ENCODE results near the gene RRP36. TPM values are rescaled to one million over a fixed set of nuclear protein-coding genes. Genes with fewer than 3 reads are reported as not detected.
"Not testable (repeated sequence)": the region's sequence is repeated elsewhere in the genome, so short reads cannot be mapped to it uniquely, and the experiment has no call there.

The RRP36 gene
- polyA plus RNA-seq, 1 donor from 2014 or later: 79.2 TPM

DNA sequence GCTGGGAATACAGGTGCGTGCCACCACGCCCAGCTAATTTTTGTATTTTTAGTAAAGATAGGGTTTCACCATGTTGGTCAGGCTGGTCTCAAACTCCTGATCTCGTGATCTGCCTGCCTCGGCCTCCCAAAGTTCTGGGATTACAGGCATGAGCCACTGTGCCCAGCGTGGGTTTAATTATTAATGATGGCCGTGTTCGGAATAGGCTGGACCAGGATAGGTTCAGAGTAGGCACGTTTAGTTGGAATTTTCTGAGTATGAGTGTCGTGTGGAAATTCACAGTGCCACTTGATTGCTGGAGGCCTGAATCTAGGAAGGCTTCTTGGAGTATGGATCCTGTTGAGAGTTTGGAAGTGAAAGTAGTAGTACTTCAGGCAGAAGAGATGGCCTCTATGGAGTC, 23.2 kb upstream of the RRP36 start:
- H3K9me3 ChIP-seq (ENCODE audit: low read length); H3K9ac ChIP-seq (ENCODE audit: low read length); H2AFZ ChIP-seq (ENCODE audit: low read depth, low read length): not testable (repeated sequence)

DNA sequence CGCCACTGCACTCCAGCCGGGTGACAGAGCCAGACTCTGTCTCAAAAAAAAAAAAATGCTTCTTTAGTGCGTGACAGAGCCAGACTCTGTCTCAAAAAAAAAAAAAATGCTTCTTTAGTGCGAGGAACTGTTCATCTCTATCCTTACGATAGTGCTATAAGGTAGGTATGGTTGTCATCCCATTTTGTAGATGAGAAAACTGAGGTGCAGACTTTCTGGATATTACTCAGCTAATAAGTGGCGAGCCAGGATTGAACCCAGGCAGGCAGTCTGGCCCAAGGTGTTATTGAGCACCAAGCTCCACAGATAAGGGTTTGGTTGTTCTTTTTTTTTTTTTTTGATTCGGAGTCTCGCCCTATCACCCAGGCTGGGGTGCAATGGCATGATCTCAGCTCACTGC, 19.6 kb upstream of the RRP36 start:
- Histone ChIP-seq H3F3A (ENCODE audit: insufficient read depth, low read length, poor library complexity, severe bottlenecking) (no peaks in the 10 kb centered on the region), H3K4me3 (ENCODE audit: low read length) (no peak overlapping the region), H3K27ac (ENCODE audit: low read length) (no peak overlapping the region), H3K9ac (ENCODE audit: low read length) (no peak overlapping the region), H3K9me3 (ENCODE audit: low read length) (no peaks in the 10 kb centered on the region), H4K20me1 (ENCODE audit: insufficient read depth) (no peaks in the 10 kb centered on the region), H3K79me2 (replicated peaks; ENCODE audit: insufficient read depth, low read length) (no peaks in the 10 kb centered on the region), H3K9me2 (ENCODE audit: insufficient read depth, low read length) (no peaks in the 10 kb centered on the region), H3K27me3 (ENCODE audit: insufficient read depth, low read depth, low read length) (no peaks in the 10 kb centered on the region), H3K4me2 (ENCODE audit: low read length) (no peak overlapping the region), H2AFZ (ENCODE audit: low read depth, low read length) (no peak overlapping the region), H3K36me3 (ENCODE audit: insufficient read depth, low read length) (no peaks in the 10 kb centered on the region)
- TF ChIP-seq MXI1 (conservative IDR thresholded peaks at IDR 0.05; ENCODE audit: poor library complexity, severe bottlenecking): no peak

More for the DNA sequence above, 23.2 kb upstream of the RRP36 start:
- H4K20me1 ChIP-seq (ENCODE audit: insufficient read depth); H3F3A ChIP-seq (ENCODE audit: insufficient read depth, low read length, poor library complexity, severe bottlenecking); H3K9me2 ChIP-seq (ENCODE audit: insufficient read depth, low read length); H3K27ac ChIP-seq (ENCODE audit: low read length); H3K27me3 ChIP-seq (ENCODE audit: insufficient read depth, low read depth, low read length); H3K36me3 ChIP-seq (ENCODE audit: insufficient read depth, low read length); H3K79me2 ChIP-seq (replicated peaks; ENCODE audit: insufficient read depth, low read length); H3K4me3 ChIP-seq (ENCODE audit: low read length); H3K4me2 ChIP-seq (ENCODE audit: low read length): not testable (repeated sequence)

DNA sequence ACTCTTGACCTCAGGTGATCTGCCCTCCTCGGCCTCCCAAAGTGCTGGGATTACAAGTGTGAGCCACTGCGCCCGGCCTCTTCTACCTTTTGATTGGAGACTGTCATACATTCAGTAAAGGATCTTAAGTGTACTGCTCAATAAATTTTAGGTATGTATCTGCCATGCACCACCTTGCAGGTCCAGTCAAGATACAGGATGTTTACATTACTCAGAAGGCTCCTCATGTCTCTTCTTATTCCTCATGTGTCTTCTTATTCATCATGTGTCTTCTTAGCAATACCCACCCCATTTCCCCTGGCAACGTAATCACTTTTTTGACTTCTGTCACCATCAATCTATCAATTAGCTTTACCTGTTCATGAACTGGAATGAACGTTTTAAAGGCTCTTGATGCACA, 15.6 kb upstream of the RRP36 start:
- Histone ChIP-seq H4K20me1 (ENCODE audit: insufficient read depth) (no peaks in the 10 kb centered on the region), H3K4me2 (ENCODE audit: low read length) (no peak overlapping the region), H3K27ac (ENCODE audit: low read length) (no peak overlapping the region), H3F3A (ENCODE audit: insufficient read depth, low read length, poor library complexity, severe bottlenecking) (no peaks in the 10 kb centered on the region), H3K4me3 (ENCODE audit: low read length) (no peak overlapping the region), H3K9ac (ENCODE audit: low read length) (no peak overlapping the region), H3K36me3 (ENCODE audit: insufficient read depth, low read length) (no peaks in the 10 kb centered on the region), H3K9me3 (ENCODE audit: low read length) (no peaks in the 10 kb centered on the region), H3K79me2 (replicated peaks; ENCODE audit: insufficient read depth, low read length) (no peaks in the 10 kb centered on the region), H3K27me3 (ENCODE audit: insufficient read depth, low read depth, low read length) (no peaks in the 10 kb centered on the region), H2AFZ (ENCODE audit: low read depth, low read length) (no peak overlapping the region), H3K9me2 (ENCODE audit: insufficient read depth, low read length) (no peaks in the 10 kb centered on the region)
- TF ChIP-seq EZH2 (IDR thresholded peaks at IDR 0.05; ENCODE audit: borderline replicate concordance, insufficient read depth, low read length, poor library complexity, severe bottlenecking) (no peak), RAD21 (conservative IDR thresholded peaks at IDR 0.05) (no peak)
- TF ChIP-seq, protein P1, sequence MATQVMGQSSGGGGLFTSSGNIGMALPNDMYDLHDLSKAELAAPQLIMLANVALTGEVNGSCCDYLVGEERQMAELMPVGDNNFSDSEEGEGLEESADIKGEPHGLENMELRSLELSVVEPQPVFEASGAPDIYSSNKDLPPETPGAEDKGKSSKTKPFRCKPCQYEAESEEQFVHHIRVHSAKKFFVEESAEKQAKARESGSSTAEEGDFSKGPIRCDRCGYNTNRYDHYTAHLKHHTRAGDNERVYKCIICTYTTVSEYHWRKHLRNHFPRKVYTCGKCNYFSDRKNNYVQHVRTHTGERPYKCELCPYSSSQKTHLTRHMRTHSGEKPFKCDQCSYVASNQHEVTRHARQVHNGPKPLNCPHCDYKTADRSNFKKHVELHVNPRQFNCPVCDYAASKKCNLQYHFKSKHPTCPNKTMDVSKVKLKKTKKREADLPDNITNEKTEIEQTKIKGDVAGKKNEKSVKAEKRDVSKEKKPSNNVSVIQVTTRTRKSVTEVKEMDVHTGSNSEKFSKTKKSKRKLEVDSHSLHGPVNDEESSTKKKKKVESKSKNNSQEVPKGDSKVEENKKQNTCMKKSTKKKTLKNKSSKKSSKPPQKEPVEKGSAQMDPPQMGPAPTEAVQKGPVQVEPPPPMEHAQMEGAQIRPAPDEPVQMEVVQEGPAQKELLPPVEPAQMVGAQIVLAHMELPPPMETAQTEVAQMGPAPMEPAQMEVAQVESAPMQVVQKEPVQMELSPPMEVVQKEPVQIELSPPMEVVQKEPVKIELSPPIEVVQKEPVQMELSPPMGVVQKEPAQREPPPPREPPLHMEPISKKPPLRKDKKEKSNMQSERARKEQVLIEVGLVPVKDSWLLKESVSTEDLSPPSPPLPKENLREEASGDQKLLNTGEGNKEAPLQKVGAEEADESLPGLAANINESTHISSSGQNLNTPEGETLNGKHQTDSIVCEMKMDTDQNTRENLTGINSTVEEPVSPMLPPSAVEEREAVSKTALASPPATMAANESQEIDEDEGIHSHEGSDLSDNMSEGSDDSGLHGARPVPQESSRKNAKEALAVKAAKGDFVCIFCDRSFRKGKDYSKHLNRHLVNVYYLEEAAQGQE (IDR thresholded peaks at IDR 0.05; ENCODE audit: borderline replicate concordance): no peak

DNA sequence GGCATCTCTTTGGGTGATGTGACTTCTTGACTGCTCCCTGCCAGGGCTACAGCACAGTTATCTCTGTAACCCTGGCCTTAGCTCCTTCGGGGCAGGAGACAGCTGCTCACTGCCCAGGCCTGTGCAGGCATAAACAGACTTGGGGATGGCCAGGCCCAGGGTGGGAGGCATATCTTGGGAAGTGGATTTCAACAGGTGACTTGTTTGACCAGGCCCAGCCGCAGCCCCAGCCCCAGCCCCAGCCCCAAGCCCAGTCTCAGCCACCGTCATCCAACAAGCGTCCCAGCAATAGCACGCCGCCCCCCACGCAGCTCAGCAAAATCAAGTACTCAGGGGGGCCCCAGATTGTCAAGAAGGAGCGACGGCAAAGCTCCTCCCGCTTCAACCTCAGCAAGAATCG, 15.2 kb upstream of the RRP36 start:
- Histone ChIP-seq H3K9me3 (ENCODE audit: low read length) (no peaks in the 10 kb centered on the region), H3K36me3 (ENCODE audit: insufficient read depth, low read length) (no peaks in the 10 kb centered on the region), H3K79me2 (replicated peaks; ENCODE audit: insufficient read depth, low read length) (no peaks in the 10 kb centered on the region), H3K4me2 (ENCODE audit: low read length) (no peak overlapping the region), H3K27ac (ENCODE audit: low read length) (no peak overlapping the region), H3K9ac (ENCODE audit: low read length) (no peak overlapping the region), H3F3A (ENCODE audit: insufficient read depth, low read length, poor library complexity, severe bottlenecking) (no peaks in the 10 kb centered on the region), H3K9me2 (ENCODE audit: insufficient read depth, low read length) (no peaks in the 10 kb centered on the region), H2AFZ (ENCODE audit: low read depth, low read length) (no peak overlapping the region), H4K20me1 (ENCODE audit: insufficient read depth) (no peaks in the 10 kb centered on the region), H3K27me3 (ENCODE audit: insufficient read depth, low read depth, low read length) (no peaks in the 10 kb centered on the region), H3K4me3 (ENCODE audit: low read length) (no peak overlapping the region)
- TF ChIP-seq EZH2 (IDR thresholded peaks at IDR 0.05; ENCODE audit: borderline replicate concordance, insufficient read depth, low read length, poor library complexity, severe bottlenecking): no peak
- TF ChIP-seq EP300 (conservative IDR thresholded peaks at IDR 0.05; ENCODE audit: poor library complexity, severe bottlenecking): no peak
- no peak for TF ChIP-seq POLR2AphosphoS5 (IDR thresholded peaks at IDR 0.05)
- no peak for TF ChIP-seq TAF1 (IDR thresholded peaks at IDR 0.05; ENCODE audit: low read depth)
- TF ChIP-seq MXI1 (conservative IDR thresholded peaks at IDR 0.05; ENCODE audit: poor library complexity, severe bottlenecking): no peak
- TF ChIP-seq, protein P2, sequence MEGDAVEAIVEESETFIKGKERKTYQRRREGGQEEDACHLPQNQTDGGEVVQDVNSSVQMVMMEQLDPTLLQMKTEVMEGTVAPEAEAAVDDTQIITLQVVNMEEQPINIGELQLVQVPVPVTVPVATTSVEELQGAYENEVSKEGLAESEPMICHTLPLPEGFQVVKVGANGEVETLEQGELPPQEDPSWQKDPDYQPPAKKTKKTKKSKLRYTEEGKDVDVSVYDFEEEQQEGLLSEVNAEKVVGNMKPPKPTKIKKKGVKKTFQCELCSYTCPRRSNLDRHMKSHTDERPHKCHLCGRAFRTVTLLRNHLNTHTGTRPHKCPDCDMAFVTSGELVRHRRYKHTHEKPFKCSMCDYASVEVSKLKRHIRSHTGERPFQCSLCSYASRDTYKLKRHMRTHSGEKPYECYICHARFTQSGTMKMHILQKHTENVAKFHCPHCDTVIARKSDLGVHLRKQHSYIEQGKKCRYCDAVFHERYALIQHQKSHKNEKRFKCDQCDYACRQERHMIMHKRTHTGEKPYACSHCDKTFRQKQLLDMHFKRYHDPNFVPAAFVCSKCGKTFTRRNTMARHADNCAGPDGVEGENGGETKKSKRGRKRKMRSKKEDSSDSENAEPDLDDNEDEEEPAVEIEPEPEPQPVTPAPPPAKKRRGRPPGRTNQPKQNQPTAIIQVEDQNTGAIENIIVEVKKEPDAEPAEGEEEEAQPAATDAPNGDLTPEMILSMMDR (IDR thresholded peaks at IDR 0.05; ENCODE audit: poor library complexity, severe bottlenecking): no peak
- no peak for TF ChIP-seq SMC3 (conservative IDR thresholded peaks at IDR 0.05; ENCODE audit: poor library complexity)
- TF ChIP-seq, protein P1 (IDR thresholded peaks at IDR 0.05; ENCODE audit: borderline replicate concordance): no peak
- no peak for TF ChIP-seq RAD21 (conservative IDR thresholded peaks at IDR 0.05)

Data from neural cell (in vitro differentiated cells).